Parathyroid adenoma (tissue), 2 donors: ENCODE measurements around the gene SYNM.

Source experiments
- H2AFZ ChIP-seq: fragments of 300-600 bp; sonication (generic); one replicate; pipeline ENCODE4 v1.7.0; 2017; ENCODE audit warnings: antibody characterized with exemption, mild to moderate bottlenecking
- H3K27ac ChIP-seq: fragments of 300-600 bp; sonication (generic); one replicate; pipeline ENCODE4 v1.7.0; 2017
- H3K27me3 ChIP-seq: fragments of 300-600 bp; sonication (generic); one replicate; pipeline ENCODE4 v1.7.0; 2017; ENCODE audit warnings: low read length; ENCODE audit not compliant: control insufficient read depth, insufficient read depth
- H3K36me3 ChIP-seq: fragments of 300-600 bp; sonication (generic); one replicate; pipeline ENCODE4 v1.7.0; 2017; ENCODE audit warnings: low read length; ENCODE audit not compliant: control insufficient read depth, insufficient read depth
- H3K4me1 ChIP-seq: fragments of 300-600 bp; sonication (generic); one replicate; pipeline ENCODE4 v1.7.0; 2017; ENCODE audit warnings: control low read depth
- H3K4me2 ChIP-seq: fragments of 300-600 bp; sonication (generic); one replicate; pipeline ENCODE4 v1.7.0; 2017; ENCODE audit warnings: low read length
- H3K4me3 ChIP-seq: fragments of 300-600 bp; sonication (generic); one replicate; pipeline ENCODE4 v1.7.0; 2017; ENCODE audit warnings: low read depth, low read length
- H3K79me2 ChIP-seq: fragments of 300-600 bp; sonication (generic); one replicate; pipeline ENCODE4 v1.7.0; 2017; ENCODE audit warnings: control low read depth
- H3K9ac ChIP-seq: fragments of 300-600 bp; sonication (generic); one replicate; pipeline ENCODE4 v1.7.0; 2017; ENCODE audit warnings: mild to moderate bottlenecking
- H3K9me3 ChIP-seq: fragments of 300-600 bp; sonication (generic); one replicate; pipeline ENCODE4 v1.7.0; 2017; ENCODE audit warnings: low read length; ENCODE audit not compliant: control insufficient read depth
- TF ChIP-seq, protein P1 (sequence below): fragments of 300-600 bp; sonication (generic); IDR thresholded peaks from one replicate; pipeline ENCODE4 v1.7.0; 2017; ENCODE audit warnings: antibody characterized with exemption, mild to moderate bottlenecking
- donor health status: primary hyperparathyroidism.

Gene SYNM

DNA sequence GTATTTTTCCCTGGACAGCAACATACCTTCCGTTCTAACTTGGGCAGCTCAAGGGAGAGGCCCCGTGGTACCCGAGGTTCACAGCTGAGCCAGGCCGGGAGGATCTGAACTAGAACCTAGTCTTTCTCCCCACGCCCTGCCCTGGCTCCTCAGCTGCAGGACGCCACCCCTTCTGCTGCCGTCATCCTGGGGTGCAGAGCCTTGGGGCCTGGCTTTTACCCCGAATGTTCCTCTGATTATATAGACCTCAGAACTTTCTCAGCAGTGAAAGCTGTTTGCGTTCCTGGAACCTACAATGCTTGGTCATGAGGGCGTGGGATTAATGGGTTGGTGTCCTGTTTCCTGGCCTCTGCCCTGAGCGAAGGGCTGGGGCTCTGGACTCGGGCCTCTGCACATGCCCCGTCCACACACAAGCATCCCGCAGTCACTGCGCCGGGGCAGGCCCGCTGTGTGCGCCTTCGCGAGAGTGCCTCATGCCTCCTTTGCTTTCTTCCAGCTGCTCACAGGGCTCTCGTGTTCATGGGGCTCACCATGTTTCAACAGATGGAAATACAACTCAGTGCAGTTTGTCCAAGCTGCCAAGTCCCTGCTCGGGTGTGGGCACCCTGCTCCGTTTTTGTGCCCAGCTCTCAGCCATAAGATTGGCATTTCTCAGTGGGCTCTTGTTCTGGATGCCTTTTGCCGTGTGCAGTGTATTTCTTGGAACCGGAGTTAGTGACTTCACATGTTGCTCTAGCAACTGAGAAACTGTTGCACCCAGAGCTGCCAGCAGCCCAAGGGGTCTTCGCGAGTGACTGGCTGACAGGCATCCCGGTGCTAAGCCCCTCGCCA, 20.4 kb downstream of the SYNM start:
- no peaks in the 10 kb centered on the region for H3K9me3 ChIP-seq
- no peak overlapping the region for H3K9ac ChIP-seq
- no peaks in the 10 kb centered on the region for H3K79me2 ChIP-seq
- TF ChIP-seq, protein P1, sequence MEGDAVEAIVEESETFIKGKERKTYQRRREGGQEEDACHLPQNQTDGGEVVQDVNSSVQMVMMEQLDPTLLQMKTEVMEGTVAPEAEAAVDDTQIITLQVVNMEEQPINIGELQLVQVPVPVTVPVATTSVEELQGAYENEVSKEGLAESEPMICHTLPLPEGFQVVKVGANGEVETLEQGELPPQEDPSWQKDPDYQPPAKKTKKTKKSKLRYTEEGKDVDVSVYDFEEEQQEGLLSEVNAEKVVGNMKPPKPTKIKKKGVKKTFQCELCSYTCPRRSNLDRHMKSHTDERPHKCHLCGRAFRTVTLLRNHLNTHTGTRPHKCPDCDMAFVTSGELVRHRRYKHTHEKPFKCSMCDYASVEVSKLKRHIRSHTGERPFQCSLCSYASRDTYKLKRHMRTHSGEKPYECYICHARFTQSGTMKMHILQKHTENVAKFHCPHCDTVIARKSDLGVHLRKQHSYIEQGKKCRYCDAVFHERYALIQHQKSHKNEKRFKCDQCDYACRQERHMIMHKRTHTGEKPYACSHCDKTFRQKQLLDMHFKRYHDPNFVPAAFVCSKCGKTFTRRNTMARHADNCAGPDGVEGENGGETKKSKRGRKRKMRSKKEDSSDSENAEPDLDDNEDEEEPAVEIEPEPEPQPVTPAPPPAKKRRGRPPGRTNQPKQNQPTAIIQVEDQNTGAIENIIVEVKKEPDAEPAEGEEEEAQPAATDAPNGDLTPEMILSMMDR = no peak
- H3K36me3 ChIP-seq = no peaks in the 10 kb centered on the region
- no peak overlapping the region for H3K27ac ChIP-seq
- H3K4me2 ChIP-seq = no peak overlapping the region
- H3K27me3 ChIP-seq = no peaks in the 10 kb centered on the region
- no peaks in the 10 kb centered on the region for H3K4me1 ChIP-seq
- H2AFZ ChIP-seq = no peak overlapping the region
- no peak overlapping the region for H3K4me3 ChIP-seq

- Histone ChIP-seq H3K4me2 (no peak overlapping the region), H3K27ac (no peak overlapping the region), H3K4me3 (no peak overlapping the region), H3K27me3 (no peaks in the 10 kb centered on the region), H3K36me3 (no peaks in the 10 kb centered on the region), H3K9me3 (no peaks in the 10 kb centered on the region), H3K4me1 (no peaks in the 10 kb centered on the region), H3K9ac (no peak overlapping the region), H2AFZ (no peak overlapping the region), H3K79me2 (no peaks in the 10 kb centered on the region)
- TF ChIP-seq, protein P1 = no peak
Measured at GRCh38 chr15:99126131-99126588, 21.3 kb downstream of the SYNM start.

DNA sequence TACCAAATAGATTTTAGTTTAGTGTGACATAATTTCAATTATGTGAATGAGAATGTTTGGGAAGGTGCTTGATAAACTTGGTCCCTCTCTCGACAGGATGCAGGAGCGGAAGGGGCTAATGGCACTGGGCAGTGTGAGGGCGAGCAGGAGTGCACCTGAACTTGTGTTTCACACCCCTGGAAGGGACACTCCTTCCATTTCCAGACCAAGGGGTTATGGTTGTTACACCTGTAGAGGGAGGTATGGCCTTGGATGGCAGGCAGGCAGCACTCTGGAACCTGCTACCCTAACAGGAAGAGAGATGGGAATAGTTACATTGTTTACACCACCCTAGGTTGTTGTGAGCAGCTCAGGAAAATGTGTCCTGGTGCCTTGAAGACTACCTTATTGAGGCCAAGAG, 22.1 kb downstream of the SYNM start:
- H3K9me3 ChIP-seq = no peaks in the 10 kb centered on the region
- no peak overlapping the region for H3K4me3 ChIP-seq
- no peak overlapping the region for H3K4me2 ChIP-seq
- no peaks in the 10 kb centered on the region for H3K4me1 ChIP-seq
- no peaks in the 10 kb centered on the region for H3K79me2 ChIP-seq
- no peaks in the 10 kb centered on the region for H3K27me3 ChIP-seq
- H3K27ac ChIP-seq = no peak overlapping the region
- no peaks in the 10 kb centered on the region for H3K36me3 ChIP-seq
- no peak overlapping the region for H2AFZ ChIP-seq
- TF ChIP-seq, protein P1 = no peak
- no peak overlapping the region for H3K9ac ChIP-seq

DNA sequence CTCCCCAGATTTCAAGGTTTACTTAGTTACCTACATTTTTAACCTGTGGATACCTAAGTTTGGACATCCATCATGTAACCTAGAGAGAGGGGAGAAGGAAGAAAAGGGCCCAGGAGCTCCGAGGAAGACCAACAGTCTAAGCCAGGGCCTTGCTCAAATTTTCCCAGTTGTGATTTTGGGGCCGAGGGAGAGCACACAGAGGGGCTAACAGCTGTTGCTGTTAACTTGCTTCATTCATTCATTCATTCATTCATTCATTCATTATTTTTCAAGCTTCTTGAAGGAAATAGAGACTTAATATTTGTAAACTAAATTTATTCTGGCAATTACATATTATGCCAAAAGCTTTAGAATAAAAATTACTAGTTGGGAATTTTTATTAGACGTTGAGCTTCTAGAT, 22.9 kb downstream of the SYNM start:
- no peak overlapping the region for H3K4me3 ChIP-seq
- no peaks in the 10 kb centered on the region for H3K27me3 ChIP-seq
- H3K4me1 ChIP-seq = no peaks in the 10 kb centered on the region
- H2AFZ ChIP-seq = no peak overlapping the region
- H3K4me2 ChIP-seq = no peak overlapping the region
- no peaks in the 10 kb centered on the region for H3K79me2 ChIP-seq
- no peak overlapping the region for H3K9ac ChIP-seq
- TF ChIP-seq, protein P1 = no peak
- no peaks in the 10 kb centered on the region for H3K36me3 ChIP-seq
- no peak overlapping the region for H3K27ac ChIP-seq
- no peaks in the 10 kb centered on the region for H3K9me3 ChIP-seq

GRCh38 chr15:99128411-99128810, 23.5 kb downstream of the SYNM start:
- Histone ChIP-seq H3K27ac (no peak overlapping the region), H3K9me3 (no peaks in the 10 kb centered on the region), H3K36me3 (no peaks in the 10 kb centered on the region), H3K27me3 (no peaks in the 10 kb centered on the region), H3K4me3 (no peak overlapping the region), H3K4me2 (no peak overlapping the region), H3K4me1 (no peaks in the 10 kb centered on the region), H2AFZ (no peak overlapping the region), H3K79me2 (no peaks in the 10 kb centered on the region), H3K9ac (no peak overlapping the region)
- TF ChIP-seq, protein P1 = no peak
